G401.6 (cell line): ENCODE measurements around the gene SPAG16.
"Not testable (repeated sequence)": the region's sequence is repeated elsewhere in the genome, so short reads cannot be mapped to it uniquely, and the experiment has no call there.

Source experiments
- FAIRE-seq: peaks from 2 replicates; lab custom pipeline; 2012; peaks lifted over from hg19 to GRCh38; lab: Jason Lieb, UNC

Gene SPAG16

DNA sequence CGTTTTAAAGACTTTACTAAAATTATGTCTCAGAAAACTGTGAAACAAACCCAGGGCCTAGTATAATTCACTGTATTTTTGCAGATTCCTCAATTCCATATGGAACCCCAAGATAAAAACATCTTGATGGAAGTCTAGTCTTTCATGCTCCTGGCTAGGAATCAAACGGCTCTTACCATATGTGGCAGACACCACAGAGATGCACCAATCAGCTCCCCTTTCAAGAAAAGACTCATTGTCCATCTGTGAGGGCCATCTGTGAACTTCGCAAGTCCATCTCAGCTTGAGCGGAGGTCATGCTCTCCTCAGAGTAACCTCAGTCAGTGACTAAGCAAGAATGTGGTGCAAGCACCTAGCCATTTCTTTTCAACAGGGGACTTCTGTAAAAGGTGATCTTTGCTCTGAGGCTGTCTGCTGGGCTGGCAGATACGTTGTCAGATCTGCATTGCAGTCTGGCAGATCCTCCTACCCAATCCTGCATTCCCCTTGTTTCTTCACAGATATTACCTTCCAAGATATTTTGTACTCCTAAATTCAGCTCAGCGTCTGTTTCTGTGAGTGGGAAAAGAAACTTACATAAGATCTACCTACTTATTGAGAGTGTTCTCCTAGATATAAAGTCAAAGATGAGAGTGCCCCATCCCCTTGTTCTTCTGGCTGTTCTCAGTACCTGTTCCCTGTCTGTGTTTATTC is 419.3 kb downstream of the SPAG16 start:
- FAIRE-seq, result no peak

DNA sequence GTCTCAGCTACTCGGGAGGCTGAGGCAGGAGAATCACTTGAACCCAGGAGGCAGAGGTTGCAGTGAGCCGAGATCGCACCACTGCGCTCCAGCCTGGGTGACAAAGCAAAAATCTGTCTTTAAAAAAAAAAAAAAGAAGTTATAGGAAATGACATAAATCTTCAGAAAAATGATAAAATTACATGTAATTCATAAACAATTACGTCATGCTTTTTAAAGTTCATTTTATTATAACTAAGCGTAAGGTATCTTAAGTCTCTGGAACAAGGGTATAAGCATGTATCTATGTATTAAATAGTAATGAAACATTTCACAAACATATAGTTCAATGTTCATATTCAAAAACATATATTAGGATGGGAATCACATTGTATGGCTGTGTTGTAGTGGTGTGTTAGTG is 425.9 kb downstream of the SPAG16 start:
- no peak for FAIRE-seq

DNA sequence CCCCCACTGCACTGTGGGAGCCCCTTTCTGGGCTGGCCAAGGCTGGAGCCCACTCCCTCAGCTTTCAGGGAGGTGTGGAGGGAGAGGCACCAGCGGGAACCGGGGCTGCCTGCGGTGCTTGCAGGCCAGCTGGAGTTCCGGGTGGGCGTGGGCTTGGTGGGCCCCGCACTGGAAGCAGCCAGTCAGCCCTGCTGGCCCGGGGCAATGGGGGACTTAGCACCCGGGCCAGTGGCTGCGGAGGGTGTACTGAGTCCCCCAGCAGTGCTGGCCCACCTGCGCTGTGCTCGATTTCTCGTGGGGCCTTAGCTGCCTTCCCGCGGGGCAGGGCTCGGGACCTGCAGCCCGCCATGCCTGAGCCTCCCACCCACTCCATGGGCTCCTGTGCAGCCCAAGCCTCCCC is 434.1 kb downstream of the SPAG16 start:
- not testable (repeated sequence) for FAIRE-seq

- FAIRE-seq, result no peak
Measured at GRCh38 chr2:213722565-213722964, 438.3 kb downstream of the SPAG16 start.

GRCh38 chr2:213723041-213723560 is 438.8 kb downstream of the SPAG16 start:
- FAIRE-seq, result no peak

- no peak for FAIRE-seq
Measured at GRCh38 chr2:213723707-213724106, 439.4 kb downstream of the SPAG16 start.

DNA sequence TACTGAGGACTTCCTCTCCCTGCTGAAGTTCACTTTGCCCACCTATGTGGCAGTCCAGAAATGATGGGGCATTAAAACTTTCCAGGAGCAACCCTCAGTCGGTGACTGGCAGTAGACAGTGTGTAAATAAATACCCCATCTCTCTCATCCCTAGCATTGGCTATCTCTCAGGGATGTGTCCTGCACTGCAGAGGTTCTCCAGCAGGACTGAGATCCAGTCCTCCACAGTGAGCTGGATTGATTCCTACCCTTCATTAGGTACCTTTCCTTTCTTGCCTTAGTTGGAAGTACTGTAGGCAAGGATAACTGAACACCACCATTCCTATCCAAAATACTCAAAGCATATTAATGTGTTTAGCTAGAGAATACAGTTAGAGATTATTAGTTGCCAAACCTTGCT is 441.8 kb downstream of the SPAG16 start:
- FAIRE-seq, result no peak

DNA sequence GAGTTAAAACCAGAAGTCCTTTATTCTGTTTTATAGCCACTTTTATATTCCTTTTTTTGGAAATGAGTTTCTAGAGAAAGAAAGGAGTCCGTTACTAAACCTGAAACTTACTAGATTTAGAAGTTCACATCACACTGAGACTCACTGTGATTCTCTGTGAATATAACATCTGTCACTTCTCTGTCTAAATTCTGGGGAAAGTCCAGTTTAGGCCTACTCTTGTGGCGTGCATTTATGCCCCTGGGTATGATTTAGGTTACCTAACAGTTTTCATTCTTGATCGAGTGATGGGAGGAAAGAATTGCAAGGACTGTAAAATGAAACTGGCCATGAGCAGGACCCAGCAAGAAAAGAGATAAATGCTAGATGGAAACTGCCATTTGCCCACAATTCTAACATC is 449.6 kb downstream of the SPAG16 start:
- FAIRE-seq, result no peak

GRCh38 chr2:213740453-213740852 is 456.2 kb downstream of the SPAG16 start:
- FAIRE-seq, result no peak

- no peak for FAIRE-seq
Measured at GRCh38 chr2:213751446-213751845, 467.2 kb downstream of the SPAG16 start.

DNA sequence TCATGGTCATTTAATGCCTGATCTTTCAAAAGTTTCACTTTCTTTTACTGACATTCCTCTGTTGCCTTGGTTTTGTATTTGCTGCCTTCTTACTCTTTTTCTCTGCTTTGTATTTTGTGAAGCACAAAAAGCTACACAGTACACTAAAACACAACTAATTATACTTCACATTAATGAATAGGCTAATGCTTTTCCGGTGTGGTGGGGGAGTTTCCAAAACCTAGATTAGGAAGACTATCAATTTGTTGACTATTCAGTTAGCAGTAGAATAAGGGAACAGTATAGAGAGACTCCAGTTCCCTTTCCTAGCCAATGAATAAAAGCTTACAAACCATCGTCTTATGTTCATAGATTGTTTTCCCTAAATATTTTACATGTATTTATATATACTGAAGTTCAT is 468.3 kb downstream of the SPAG16 start:
- FAIRE-seq, result no peak

DNA sequence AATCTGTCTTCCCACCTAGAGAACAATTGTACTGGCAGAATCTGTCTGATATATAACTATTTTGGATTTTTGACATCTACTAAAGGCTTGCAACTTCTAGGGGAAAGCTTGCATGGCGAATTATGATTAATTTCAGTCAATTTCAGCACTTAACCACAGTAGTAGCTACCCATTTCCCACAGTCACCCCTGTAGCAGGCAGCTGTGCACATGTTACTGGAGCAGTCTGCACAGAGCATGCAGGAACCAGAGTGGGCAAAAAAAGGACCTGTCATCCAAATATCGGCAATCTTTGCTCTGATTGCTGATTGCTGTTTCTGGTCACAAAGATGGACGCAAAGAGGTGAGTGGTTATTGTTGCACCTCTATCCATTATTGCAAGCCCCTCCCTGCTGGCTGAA is 473.3 kb downstream of the SPAG16 start:
- no peak for FAIRE-seq

DNA sequence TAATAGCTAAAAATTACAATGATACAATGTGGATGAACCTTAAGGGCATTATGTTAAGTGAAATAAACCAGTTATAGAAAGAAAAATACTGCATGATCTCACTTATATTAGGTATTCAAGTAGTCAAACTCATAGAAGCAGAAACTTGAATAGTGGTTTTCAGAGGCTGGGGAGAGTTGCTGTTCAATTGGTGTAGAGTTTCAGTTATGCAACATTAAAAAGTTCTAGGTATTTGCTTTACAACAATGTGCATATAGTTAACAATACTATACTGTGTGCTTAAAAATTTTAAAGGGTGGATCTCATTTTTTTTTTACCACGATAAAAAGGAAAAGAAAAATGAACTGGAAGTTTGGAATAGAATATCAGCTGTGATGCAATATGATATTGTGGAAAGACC is 479.1 kb downstream of the SPAG16 start:
- no peak for FAIRE-seq

GRCh38 chr2:213763963-213764362 is 479.7 kb downstream of the SPAG16 start:
- no peak for FAIRE-seq

DNA sequence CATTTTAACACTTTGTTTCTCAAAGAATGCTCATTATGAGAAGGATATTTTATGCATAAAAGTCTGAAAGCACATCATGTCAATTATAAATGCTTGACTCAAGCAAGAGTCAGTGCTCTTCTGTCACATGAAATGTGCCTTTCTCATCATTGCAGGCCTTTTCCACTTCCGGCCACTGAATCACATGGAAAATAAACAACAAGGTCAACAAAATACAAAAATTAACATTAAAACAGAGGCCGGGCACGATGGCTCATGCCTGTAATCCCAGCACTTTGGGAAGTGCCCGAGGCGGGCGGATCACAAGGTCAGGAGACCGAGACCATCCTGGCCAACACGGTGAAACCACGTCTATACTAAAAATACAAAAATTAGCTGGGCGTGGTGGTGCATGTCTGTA is 480.6 kb downstream of the SPAG16 start:
- FAIRE-seq, result no peak

- FAIRE-seq, result no peak
Measured at GRCh38 chr2:213766062-213766461, 481.8 kb downstream of the SPAG16 start.

GRCh38 chr2:213766465-213766901 is 482.2 kb downstream of the SPAG16 start:
- no peak for FAIRE-seq

- FAIRE-seq, result peak; percentile 17
Measured at GRCh38 chr2:213787869-213788268, 503.6 kb downstream of the SPAG16 start.

DNA sequence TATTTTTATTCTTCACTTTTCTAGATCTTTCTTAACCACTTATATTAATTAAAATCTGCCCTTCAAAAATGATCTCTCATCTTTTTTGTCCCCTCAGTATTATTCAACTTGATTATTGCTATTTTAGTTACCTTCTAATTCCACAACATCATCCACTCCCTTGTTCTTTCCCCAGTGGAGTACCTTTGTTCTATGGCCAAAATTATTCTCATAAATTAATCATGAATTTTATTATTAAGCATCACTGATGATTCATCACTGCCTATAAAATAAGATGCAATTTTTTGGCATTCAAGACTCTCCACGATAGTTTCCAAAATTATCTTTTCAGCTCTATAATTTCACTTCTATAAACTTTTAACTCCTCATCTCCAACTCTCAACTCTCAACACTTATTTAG is 505.7 kb downstream of the SPAG16 start:
- no peak for FAIRE-seq

- FAIRE-seq, result no peak
Measured at GRCh38 chr2:213792045-213792444, 507.8 kb downstream of the SPAG16 start.

GRCh38 chr2:213806125-213806726 is 522.0 kb downstream of the SPAG16 start:
- FAIRE-seq, result peak; percentile 71

DNA sequence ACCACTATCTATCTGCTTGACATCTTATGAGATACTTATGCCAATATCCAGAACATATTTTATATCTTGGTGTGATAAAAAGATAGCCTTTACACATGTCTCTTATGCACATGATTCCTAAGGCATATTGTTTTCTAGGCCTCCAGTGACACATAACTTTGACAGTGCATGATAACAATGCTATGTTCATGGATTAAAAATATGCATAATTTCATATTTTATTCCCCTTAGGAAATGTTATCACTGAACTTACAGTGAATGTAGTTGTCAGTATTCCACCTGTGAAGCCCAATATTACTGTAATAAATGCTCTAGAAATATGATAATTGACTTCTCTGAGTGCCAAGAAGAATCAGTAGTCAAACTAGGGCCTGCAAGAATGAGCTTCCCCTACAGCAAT is 532.3 kb downstream of the SPAG16 start:
- no peak for FAIRE-seq

DNA sequence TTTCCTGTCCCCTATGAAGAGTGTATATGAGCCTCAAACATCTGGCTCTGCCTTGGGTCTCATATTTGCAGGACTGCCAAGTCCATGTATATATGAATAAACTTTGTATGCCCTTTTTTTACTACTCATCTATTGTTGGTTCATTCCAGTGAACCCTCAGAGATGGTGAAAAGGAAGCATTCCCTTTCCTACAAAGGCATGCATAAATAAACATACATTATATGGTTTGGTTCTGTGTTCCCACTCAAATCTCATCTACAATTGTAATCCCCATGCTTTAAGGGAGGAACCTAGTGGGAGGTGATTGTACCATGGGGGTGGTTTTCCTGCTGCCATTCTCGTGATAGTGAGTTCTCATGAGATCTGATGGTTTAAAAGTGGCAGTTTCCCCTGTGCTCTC is 534.2 kb downstream of the SPAG16 start:
- FAIRE-seq, result no peak

GRCh38 chr2:213834331-213834730 is 550.1 kb downstream of the SPAG16 start:
- no peak for FAIRE-seq
